ENCODE measurements around the gene FEM1A.

- TF ChIP-seq CTCF (IDR thresholded peaks at IDR 0.05; ENCODE audit: low read depth, low read length, missing input control) (no peak), SP1 (IDR thresholded peaks at IDR 0.05) (peak; percentile 43), MAX (IDR thresholded peaks at IDR 0.05) (no peak), JUND (IDR thresholded peaks at IDR 0.05) (no peak), GABPA (IDR thresholded peaks at IDR 0.05 in 1 of 2, conservative IDR thresholded peaks at IDR 0.05 in 1 of 2) (no peak), REST (IDR thresholded peaks at IDR 0.05) (no peak)
These were observed 9.1 kb downstream of the FEM1A start for GRCh38 chr19:4800591-4801081.
